Right renal pelvis (tissue), 4 donors: Measurements from ENCODE around the gene ALG1. TPM values are rescaled to one million over a fixed set of nuclear protein-coding genes. Genes with fewer than 3 reads are reported as not detected.
"Not testable (repeated sequence)": the region's sequence is repeated elsewhere in the genome, so short reads cannot be mapped to it uniquely, and the experiment has no call there.

Experiments
- DNase-seq, 4 donors: peaks; one replicate each; pipeline ENCODE4 v3.0.0-alpha.2; 2013; ENCODE audit warnings: low read depth in 4 of 4, low spot score in 3 of 4, missing footprints in 1 of 4
- polyA plus RNA-seq, 4 donors: library from polyadenylated mRNA; unstranded; fragments of 120-200 nt; gene quantifications; one replicate each; pipeline ENCODE4 v1.2.1, GENCODE V29; 2013; ENCODE audit not compliant: insufficient read length in 4 of 4

ALG1 gene
- polyA plus RNA-seq, 4 donors: 24.3 to 27.2 (median 24.4) TPM

GRCh38 chr16:5044011-5044540 lies 27.6 kb upstream of the ALG1 start:
- no peak for DNase-seq

- not testable (repeated sequence) for DNase-seq
These were observed 27.1 kb upstream of the ALG1 start for GRCh38 chr16:5044581-5044980.

GRCh38 chr16:5045499-5046115 lies 26.0 kb upstream of the ALG1 start:
- no peak for DNase-seq

GRCh38 chr16:5046914-5047313 lies 24.7 kb upstream of the ALG1 start:
- DNase-seq: no peak

GRCh38 chr16:5054876-5055865 lies 16.5 kb upstream of the ALG1 start:
- no peak for DNase-seq

- DNase-seq: no peak
These were observed 15.3 kb upstream of the ALG1 start for GRCh38 chr16:5056352-5056751.

GRCh38 chr16:5058476-5058875 lies 13.2 kb upstream of the ALG1 start:
- no peak for DNase-seq

- no peak for DNase-seq
These were observed 12.1 kb upstream of the ALG1 start for GRCh38 chr16:5059386-5060072.

GRCh38 chr16:5060073-5060641 lies 11.5 kb upstream of the ALG1 start:
- no peak for DNase-seq

GRCh38 chr16:5062051-5062450 lies 9.6 kb upstream of the ALG1 start:
- DNase-seq: no peak

GRCh38 chr16:5062790-5063765 lies 8.6 kb upstream of the ALG1 start:
- DNase-seq: no peak

- DNase-seq: no peak
These were observed 6.7 kb upstream of the ALG1 start for GRCh38 chr16:5064915-5065314.

- no peak for DNase-seq
These were observed 6.3 kb upstream of the ALG1 start for GRCh38 chr16:5065326-5065725.

GRCh38 chr16:5065813-5066212 lies 5.8 kb upstream of the ALG1 start, which contains the start of gene C16orf89:
Gene C16orf89, minus strand, starts transcription at chr16:5065956. Its CDS starts 48 bp downstream, at chr16:5065908.
- no peak for DNase-seq

- no peak for DNase-seq
These were observed 5.1 kb upstream of the ALG1 start for GRCh38 chr16:5066511-5066910.

- DNase-seq: no peak
These were observed 2.6 kb upstream of the ALG1 start for GRCh38 chr16:5069048-5069447.

GRCh38 chr16:5069854-5070253 lies 1.8 kb upstream of the ALG1 start:
- DNase-seq: no peak

GRCh38 chr16:5070431-5071186 lies 1.0 kb upstream of the ALG1 start:
- DNase-seq: no peak

GRCh38 chr16:5071341-5071680 lies 332 bp upstream of the ALG1 start:
- DNase-seq: no peak
